GM21723 (cell line): ENCODE measurements around the gene CCDC175.

Source experiments
- ATAC-seq: cut with Tn5 transposase; IDR thresholded peaks from one replicate; pipeline ENCODE4 v1.9.1; 2021; ENCODE audit warnings: mild to moderate bottlenecking, moderate library complexity; ENCODE audit not compliant: unreplicated experiment

The CCDC175 gene

GRCh38 chr14:59541731-59542130 is 34.9 kb downstream of the CCDC175 start:
- ATAC-seq = no peak

- ATAC-seq = no peak
These were observed 35.8 kb downstream of the CCDC175 start for GRCh38 chr14:59540852-59541251.

GRCh38 chr14:59538936-59539335 is 37.7 kb downstream of the CCDC175 start:
- ATAC-seq = no peak

GRCh38 chr14:59537476-59537875 is 39.1 kb downstream of the CCDC175 start:
- ATAC-seq = no peak

- ATAC-seq = no peak
These were observed 42.1 kb downstream of the CCDC175 start for GRCh38 chr14:59534361-59534987.

- ATAC-seq = no peak
These were observed 44.2 kb downstream of the CCDC175 start for GRCh38 chr14:59532419-59532818.

GRCh38 chr14:59530349-59530748 is 46.3 kb downstream of the CCDC175 start:
- ATAC-seq = no peak

- ATAC-seq = no peak
These were observed 47.4 kb downstream of the CCDC175 start for GRCh38 chr14:59529189-59529588.

GRCh38 chr14:59520224-59520623 is 56.4 kb downstream of the CCDC175 start:
- ATAC-seq = no peak

GRCh38 chr14:59511916-59512575 is 64.6 kb downstream of the CCDC175 start:
- no peak for ATAC-seq

- ATAC-seq = no peak
These were observed 65.6 kb downstream of the CCDC175 start for GRCh38 chr14:59510966-59511365.

GRCh38 chr14:59510001-59510400 is 66.6 kb downstream of the CCDC175 start:
- no peak for ATAC-seq

- no peak for ATAC-seq
These were observed 67.5 kb downstream of the CCDC175 start for GRCh38 chr14:59509101-59509500.

GRCh38 chr14:59507752-59508103 is 68.9 kb downstream of the CCDC175 start:
- ATAC-seq = no peak

GRCh38 chr14:59507063-59507751 is 69.4 kb downstream of the CCDC175 start:
- peak; percentile 84 for ATAC-seq

- no peak for ATAC-seq
These were observed 73.4 kb downstream of the CCDC175 start for GRCh38 chr14:59503256-59503655.

GRCh38 chr14:59500732-59501131 is 75.9 kb downstream of the CCDC175 start:
- ATAC-seq = no peak

GRCh38 chr14:59492384-59492783 is 84.2 kb downstream of the CCDC175 start:
- no peak for ATAC-seq

- no peak for ATAC-seq
These were observed 85.9 kb downstream of the CCDC175 start for GRCh38 chr14:59490756-59491155.

- peak; percentile 55 for ATAC-seq
These were observed 91.9 kb downstream of the CCDC175 start for GRCh38 chr14:59484639-59485175.

- ATAC-seq = peak; percentile 91
These were observed 92.6 kb downstream of the CCDC175 start, which contains the start of the genes JKAMP and L3HYPDH for GRCh38 chr14:59483819-59484638. TSS of gene JKAMP (plus strand) at chr14:59484517. CDS start at chr14:59484590, 73 bp downstream. TSS of gene L3HYPDH (minus strand) at chr14:59484408. CDS start at chr14:59484316, 92 bp downstream.
